Neural cell (in vitro differentiated cells): Measurements from ENCODE around the gene MAGI1. TPM values are rescaled to one million over a fixed set of nuclear protein-coding genes. Genes with fewer than 3 reads are reported as not detected.

Experiments
- H2AFZ ChIP-seq: fragments of 200-600, 300-800 bp; sonication (generic), shearing (Covaris generic); 2 replicates; pipeline ENCODE4 v1.6.0; 2014; ENCODE audit warnings: low read depth, mild to moderate bottlenecking, antibody characterized with exemption, low read length, moderate library complexity
- H3F3A ChIP-seq: fragments of 200-600 bp; shearing (Covaris generic); 2 replicates; pipeline ENCODE4 v1.6.1; 2016; ENCODE audit warnings: mild to moderate bottlenecking, moderate library complexity, mixed read lengths, antibody characterized with exemption, low read length; ENCODE audit not compliant: insufficient read depth, poor library complexity, severe bottlenecking
- H3K27ac ChIP-seq: fragments of 200-600, 300-800 bp; sonication (generic), shearing (Covaris generic); 2 replicates; pipeline ENCODE4 v1.5.1; 2014; ENCODE audit warnings: mild to moderate bottlenecking, low read length, moderate library complexity
- H3K27me3 ChIP-seq: fragments of 300-800, 200-600 bp; sonication (generic), shearing (Covaris generic); 2 replicates; pipeline ENCODE4 v1.6.0; 2014; ENCODE audit warnings: mild to moderate bottlenecking, low read depth, low read length, moderate library complexity; ENCODE audit not compliant: insufficient read depth
- H3K36me3 ChIP-seq: fragments of 300-800, 200-600 bp; sonication (generic), shearing (Covaris generic); 2 replicates; pipeline ENCODE4 v1.5.1; 2014; ENCODE audit warnings: mild to moderate bottlenecking, antibody characterized with exemption, low read length, moderate library complexity; ENCODE audit not compliant: insufficient read depth
- H3K4me2 ChIP-seq: fragments of 300-800, 200-600 bp; sonication (generic), shearing (Covaris generic); 2 replicates; pipeline ENCODE4 v1.6.0; 2014; ENCODE audit warnings: mild to moderate bottlenecking, low read length
- H3K4me3 ChIP-seq: fragments of 300-800, 200-600 bp; sonication (generic), shearing (Covaris generic); 2 replicates; pipeline ENCODE4 v1.5.1; 2014; ENCODE audit warnings: mild to moderate bottlenecking, low read length, moderate library complexity
- H3K79me2 ChIP-seq: fragments of 200-600 bp; shearing (Covaris generic); replicated peaks from 2 replicates; pipeline ENCODE4 v1.6.0; 2014; ENCODE audit warnings: mild to moderate bottlenecking, low read length, moderate library complexity; ENCODE audit not compliant: insufficient read depth
- H3K9ac ChIP-seq: fragments of 300-800, 200-600 bp; sonication (generic), shearing (Covaris generic); 2 replicates; pipeline ENCODE4 v1.6.1; 2016; ENCODE audit warnings: mild to moderate bottlenecking, low read length, mixed read lengths
- H3K9me2 ChIP-seq: fragments of 200-600 bp; shearing (Covaris generic); 2 replicates; pipeline ENCODE4 v1.6.1; 2016; ENCODE audit warnings: mild to moderate bottlenecking, low read length, mixed read lengths; ENCODE audit not compliant: insufficient read depth
- H3K9me3 ChIP-seq: fragments of 200-600, 300-800 bp; sonication (generic), shearing (Covaris generic); 2 replicates; pipeline ENCODE4 v1.6.1; 2016; ENCODE audit warnings: mild to moderate bottlenecking, mixed run types, low read length, moderate library complexity, mixed read lengths
- H4K20me1 ChIP-seq: fragments of 200-600 bp; shearing (Covaris generic); 2 replicates; pipeline ENCODE4 v1.6.1; 2016; ENCODE audit warnings: mild to moderate bottlenecking, mixed run types; ENCODE audit not compliant: insufficient read depth
- EP300 ChIP-seq: fragments of 450-650 bp; conservative IDR thresholded peaks from 2 replicates; pipeline ENCODE4 v1.6.1; 2014; ENCODE audit warnings: antibody characterized with exemption, mild to moderate bottlenecking, moderate library complexity; ENCODE audit not compliant: poor library complexity, severe bottlenecking
- EZH2 ChIP-seq: fragments of 200-600, 300-800 bp; shearing (Covaris generic), sonication (generic); IDR thresholded peaks from 2 replicates; pipeline ENCODE4 v1.6.1; 2014; ENCODE audit warnings: antibody characterized with exemption, low read length, borderline replicate concordance, mild to moderate bottlenecking; ENCODE audit not compliant: insufficient read depth, poor library complexity, severe bottlenecking
- MXI1 ChIP-seq: fragments of 450-650 bp; conservative IDR thresholded peaks from 2 replicates; pipeline ENCODE4 v1.6.1; 2014; ENCODE audit warnings: antibody characterized with exemption, mild to moderate bottlenecking; ENCODE audit not compliant: poor library complexity, severe bottlenecking
- POLR2AphosphoS5 ChIP-seq: IDR thresholded peaks from 2 replicates; pipeline ENCODE4 v1.6.1; 2012
- RAD21 ChIP-seq: fragments of 450-650 bp; conservative IDR thresholded peaks from 2 replicates; pipeline ENCODE4 v1.6.1; 2014; ENCODE audit warnings: antibody characterized with exemption, mild to moderate bottlenecking, moderate library complexity
- REST ChIP-seq: IDR thresholded peaks from 2 replicates; pipeline ENCODE4 v1.6.1; 2012; ENCODE audit warnings: borderline replicate concordance
- SMC3 ChIP-seq: fragments of 450-650 bp; conservative IDR thresholded peaks from 2 replicates; pipeline ENCODE4 v1.6.1; 2014; ENCODE audit warnings: antibody characterized with exemption, mild to moderate bottlenecking, moderate library complexity; ENCODE audit not compliant: poor library complexity
- TAF1 ChIP-seq: IDR thresholded peaks from 2 replicates; pipeline ENCODE4 v1.6.1; 2012; ENCODE audit warnings: low read depth
- polyA plus RNA-seq: library from polyadenylated mRNA; depleted of rRNA; stranded (reverse); fragments of >200 nt; gene quantifications from 2 replicates; pipeline ENCODE4 v1.2.3, GENCODE V29; 2014
- TF ChIP-seq, protein P1 (sequence below): fragments of 450-650 bp; IDR thresholded peaks from 2 replicates; pipeline ENCODE4 v1.5.1; 2014; ENCODE audit warnings: antibody characterized with exemption, mild to moderate bottlenecking, moderate library complexity; ENCODE audit not compliant: poor library complexity, severe bottlenecking

Gene MAGI1
- polyA plus RNA-seq, 1 donor from 2014 or later = 44.7 TPM

- no peaks in the 10 kb centered on the region for H3K9me2 ChIP-seq
- no peak overlapping the region for H3K4me2 ChIP-seq
These were observed 261.7 kb downstream of the MAGI1 start for GRCh38 chr3:65777050-65777449.

DNA sequence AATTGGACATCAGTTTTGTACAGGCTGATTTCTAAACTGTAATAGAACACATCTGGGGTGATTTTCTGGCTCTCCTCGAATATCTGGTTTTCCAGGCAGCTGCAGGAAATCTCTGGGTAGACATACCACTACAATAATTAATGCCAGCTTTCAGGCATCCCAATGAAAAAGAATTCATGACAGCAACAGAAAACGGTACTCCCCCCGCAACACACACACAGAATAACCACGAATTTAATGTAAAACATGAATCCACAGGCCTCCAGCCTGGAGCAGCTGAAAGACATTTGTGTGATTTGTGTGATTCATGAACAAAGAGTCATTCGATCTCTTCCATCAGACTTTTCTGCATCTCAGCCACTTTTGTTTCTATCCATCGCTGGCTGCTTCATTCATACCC, 262.2 kb downstream of the MAGI1 start:
- Histone ChIP-seq H4K20me1 (no peaks in the 10 kb centered on the region), H3K9me2 (no peaks in the 10 kb centered on the region), H3K9ac (no peak overlapping the region), H2AFZ (no peak overlapping the region), H3F3A (no peaks in the 10 kb centered on the region), H3K27ac (no peak overlapping the region), H3K36me3 (no peaks in the 10 kb centered on the region), H3K4me3 (no peak overlapping the region), H3K27me3 (no peaks in the 10 kb centered on the region), H3K4me2 (no peak overlapping the region), H3K79me2 (no peaks in the 10 kb centered on the region), H3K9me3 (no peaks in the 10 kb centered on the region)
- TF ChIP-seq EP300 (no peak), EZH2 (no peak)
- TF ChIP-seq, protein P1, sequence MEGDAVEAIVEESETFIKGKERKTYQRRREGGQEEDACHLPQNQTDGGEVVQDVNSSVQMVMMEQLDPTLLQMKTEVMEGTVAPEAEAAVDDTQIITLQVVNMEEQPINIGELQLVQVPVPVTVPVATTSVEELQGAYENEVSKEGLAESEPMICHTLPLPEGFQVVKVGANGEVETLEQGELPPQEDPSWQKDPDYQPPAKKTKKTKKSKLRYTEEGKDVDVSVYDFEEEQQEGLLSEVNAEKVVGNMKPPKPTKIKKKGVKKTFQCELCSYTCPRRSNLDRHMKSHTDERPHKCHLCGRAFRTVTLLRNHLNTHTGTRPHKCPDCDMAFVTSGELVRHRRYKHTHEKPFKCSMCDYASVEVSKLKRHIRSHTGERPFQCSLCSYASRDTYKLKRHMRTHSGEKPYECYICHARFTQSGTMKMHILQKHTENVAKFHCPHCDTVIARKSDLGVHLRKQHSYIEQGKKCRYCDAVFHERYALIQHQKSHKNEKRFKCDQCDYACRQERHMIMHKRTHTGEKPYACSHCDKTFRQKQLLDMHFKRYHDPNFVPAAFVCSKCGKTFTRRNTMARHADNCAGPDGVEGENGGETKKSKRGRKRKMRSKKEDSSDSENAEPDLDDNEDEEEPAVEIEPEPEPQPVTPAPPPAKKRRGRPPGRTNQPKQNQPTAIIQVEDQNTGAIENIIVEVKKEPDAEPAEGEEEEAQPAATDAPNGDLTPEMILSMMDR = no peak

More at GRCh38 chr3:65777050-65777449, 261.7 kb downstream of the MAGI1 start:
- no peak for TF ChIP-seq RAD21
- no peak for TF ChIP-seq REST
- TF ChIP-seq SMC3 = no peak
- TF ChIP-seq, protein P1 = no peak
- no peak for TF ChIP-seq POLR2AphosphoS5
- no peak for TF ChIP-seq TAF1
- no peak for TF ChIP-seq EZH2
- no peak for TF ChIP-seq MXI1
- H3K27ac ChIP-seq = no peak overlapping the region
- no peaks in the 10 kb centered on the region for H4K20me1 ChIP-seq
- H3F3A ChIP-seq = no peaks in the 10 kb centered on the region
- H3K27me3 ChIP-seq = no peaks in the 10 kb centered on the region
- H3K9me3 ChIP-seq = no peaks in the 10 kb centered on the region
- no peak overlapping the region for H3K9ac ChIP-seq
- no peak overlapping the region for H3K4me3 ChIP-seq
- H2AFZ ChIP-seq = no peak overlapping the region
- no peaks in the 10 kb centered on the region for H3K79me2 ChIP-seq
- H3K36me3 ChIP-seq = no peaks in the 10 kb centered on the region
